SK-N-DZ (cell line): ENCODE data around the gene RNF144A.

ENCODE experiments used
- DNase-seq: peaks from one replicate; pipeline ENCODE4 v3.0.0-alpha.2; 2015; ENCODE audit warnings: low spot score

Gene RNF144A

DNA sequence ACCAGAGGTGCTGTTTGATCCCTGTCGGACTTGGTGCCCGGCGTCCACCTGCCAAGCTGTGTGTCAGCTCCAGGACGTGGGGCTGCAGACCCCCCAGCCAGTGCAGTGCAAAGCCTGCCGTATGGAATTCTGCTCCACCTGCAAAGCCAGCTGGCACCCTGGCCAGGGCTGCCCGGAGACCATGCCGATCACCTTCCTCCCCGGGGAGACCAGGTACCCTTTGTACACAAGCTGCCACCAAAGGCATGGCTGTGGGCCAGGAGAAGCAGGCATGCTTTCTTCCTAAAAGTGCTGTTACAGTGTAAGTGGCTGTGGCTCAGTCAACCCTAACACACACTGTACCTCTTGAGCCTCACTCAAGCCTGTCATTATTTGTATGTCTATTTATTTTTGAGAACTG is 103.3 kb downstream of the RNF144A start:
- DNase-seq, result no peak

DNA sequence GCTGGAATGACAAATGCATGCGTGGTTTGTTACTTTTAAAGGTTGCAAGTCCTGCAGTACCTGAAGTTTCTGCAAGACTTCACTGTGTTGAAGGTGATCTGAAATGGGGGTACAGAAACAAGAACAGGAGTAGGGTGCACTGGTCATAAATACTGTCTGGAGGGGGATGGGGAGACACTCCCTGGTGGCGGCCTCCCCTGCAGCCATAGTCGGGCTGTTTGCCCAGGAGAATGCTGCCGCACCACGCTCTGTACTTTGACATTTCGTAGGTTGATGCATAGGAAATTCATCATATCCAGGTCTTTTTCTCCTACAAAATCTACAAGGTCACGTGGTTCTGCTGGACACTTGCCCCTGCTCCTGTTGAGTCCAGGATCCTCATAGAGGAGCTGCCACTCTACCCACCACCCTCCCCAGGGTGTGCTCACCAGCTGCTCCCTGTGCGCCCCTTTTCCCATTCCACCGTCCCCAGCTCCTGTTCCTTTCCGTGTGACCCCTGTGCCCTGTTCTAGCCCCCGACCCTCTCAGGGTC is 103.8 kb downstream of the RNF144A start:
- no peak for DNase-seq

DNA sequence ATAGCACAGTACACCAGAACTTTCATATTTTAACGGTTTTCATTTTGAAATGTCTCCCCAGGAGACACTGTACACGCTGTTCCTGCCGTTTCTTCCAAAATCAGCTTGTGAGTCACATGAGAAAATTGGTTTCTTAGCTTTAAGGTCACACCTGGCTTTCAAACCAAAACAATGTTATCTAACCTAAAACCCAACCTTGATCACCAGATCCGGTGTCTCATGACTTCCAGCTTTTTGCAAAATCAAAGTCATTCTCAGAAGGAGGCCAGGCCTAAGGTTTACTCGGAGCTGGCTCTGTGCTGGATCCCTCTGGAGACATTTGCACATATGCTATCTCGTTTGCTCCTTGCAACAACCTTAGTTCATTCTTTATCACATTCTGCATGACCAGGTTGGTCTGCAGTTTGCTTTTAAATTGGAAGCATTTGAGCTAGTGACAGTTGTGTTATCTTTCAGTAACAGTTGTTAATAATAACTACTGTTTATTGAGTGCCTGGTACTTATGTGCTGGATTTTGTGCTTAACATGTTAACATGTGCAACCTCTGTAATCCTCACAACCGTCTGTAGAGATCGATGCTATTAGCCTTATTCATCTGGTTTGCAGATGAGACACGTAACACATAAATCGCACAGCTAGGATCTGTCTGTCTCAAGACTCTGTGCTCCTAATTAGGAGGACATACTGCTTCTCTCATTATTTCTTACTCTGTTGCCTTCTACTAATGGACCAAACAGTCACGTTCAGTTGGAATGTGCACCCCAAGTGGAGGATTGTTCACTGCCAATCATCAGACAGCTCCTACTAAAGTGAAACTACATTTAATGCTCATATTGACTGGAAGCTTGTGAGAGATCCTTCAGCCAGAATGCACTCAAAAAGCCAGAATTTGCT is 105.5 kb downstream of the RNF144A start:
- no peak for DNase-seq

DNA sequence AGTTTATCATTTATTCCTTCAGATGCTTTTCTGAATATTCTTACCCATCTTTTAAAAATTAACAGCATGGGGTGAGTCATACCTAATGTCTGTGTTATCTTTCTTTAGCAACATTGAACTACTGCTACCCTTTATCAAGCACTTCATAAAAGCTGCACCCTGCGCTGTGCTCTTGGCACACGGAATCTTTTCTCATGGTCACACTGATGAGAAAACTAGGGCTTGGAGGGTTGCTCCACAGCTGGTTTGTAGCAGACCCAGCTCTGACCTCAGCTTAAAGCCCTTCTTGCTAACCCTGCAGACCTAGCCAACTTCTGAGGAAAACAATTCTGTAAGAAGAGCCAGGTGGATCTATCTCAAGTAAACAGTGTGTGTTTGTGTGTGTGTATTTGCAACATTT is 106.3 kb downstream of the RNF144A start:
- no peak for DNase-seq

DNA sequence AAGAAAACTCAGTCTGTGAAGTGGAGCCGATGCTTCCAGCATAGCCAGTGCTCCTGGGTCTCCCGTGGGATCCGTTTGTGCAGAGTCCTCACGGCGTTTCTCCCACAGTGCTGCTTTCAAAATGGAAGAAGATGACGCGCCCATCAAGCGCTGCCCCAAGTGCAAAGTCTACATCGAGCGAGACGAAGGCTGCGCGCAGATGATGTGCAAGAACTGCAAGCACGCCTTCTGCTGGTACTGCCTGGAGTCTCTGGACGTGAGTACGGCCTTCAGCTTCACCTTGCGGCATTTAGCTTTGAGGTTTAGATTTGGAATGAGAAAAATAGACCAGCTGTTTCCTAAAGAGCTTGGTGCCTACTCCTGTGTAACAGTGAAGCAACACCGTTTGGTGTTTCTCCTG is 107.0 kb downstream of the RNF144A start:
- DNase-seq, result no peak

DNA sequence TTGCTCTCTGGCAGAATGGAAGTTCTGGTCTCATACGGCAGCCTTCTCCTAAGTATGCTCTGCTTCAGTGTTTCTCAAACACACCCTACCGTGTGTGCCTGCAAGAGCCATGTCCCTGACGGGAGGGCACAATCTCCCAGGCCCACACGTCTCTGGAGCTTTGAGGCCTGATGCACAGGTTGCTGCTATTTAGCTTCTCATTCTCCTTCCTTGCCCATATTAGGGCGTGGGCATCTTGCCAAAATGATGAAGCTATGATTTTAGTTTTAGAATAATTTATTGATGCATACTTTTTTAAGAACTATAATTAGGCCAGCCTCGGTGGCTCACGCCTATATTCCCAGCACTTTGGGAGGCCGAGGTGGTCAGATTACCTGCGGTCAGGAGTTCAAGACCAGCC is 107.9 kb downstream of the RNF144A start:
- DNase-seq, result no peak

DNA sequence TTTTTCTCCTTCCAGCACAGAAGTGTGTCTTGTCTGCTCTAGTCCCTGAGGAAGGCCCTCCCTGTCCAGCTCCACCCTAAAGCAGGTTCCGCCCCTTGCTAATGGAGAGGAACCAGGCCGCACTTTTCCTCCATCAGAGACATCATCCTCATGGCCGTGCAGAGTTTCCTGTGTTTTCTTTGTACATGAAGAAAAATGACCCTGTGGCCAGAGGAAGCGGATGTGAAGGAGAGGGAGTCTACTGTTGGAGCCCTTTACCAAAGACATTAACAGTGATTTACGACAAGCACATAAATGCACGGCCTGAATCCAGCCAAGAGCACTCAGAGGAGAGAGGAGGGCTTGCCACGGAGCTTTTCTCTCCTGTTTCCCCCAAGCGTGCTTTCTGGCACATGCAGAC is 109.5 kb downstream of the RNF144A start:
- DNase-seq, result no peak

DNA sequence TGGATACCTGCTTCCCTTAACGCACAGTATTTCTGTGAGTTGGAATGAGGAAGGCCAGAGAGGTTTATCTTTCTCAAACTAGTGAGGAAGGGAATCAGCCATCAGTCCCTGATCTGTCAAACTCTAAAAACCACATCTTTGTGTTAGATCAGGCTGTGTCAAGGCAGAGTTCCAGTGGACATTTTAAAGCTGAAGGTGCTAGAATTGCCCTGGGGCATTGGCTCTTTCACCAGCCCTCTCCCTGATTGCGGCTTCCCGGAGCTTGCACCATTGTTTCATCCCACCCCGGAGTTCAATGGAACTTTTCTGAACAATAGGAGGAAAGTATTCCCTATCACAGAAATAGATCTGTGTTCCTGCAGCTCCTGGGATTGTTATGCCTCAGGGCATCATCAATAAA is 110.2 kb downstream of the RNF144A start:
- DNase-seq, result no peak

DNA sequence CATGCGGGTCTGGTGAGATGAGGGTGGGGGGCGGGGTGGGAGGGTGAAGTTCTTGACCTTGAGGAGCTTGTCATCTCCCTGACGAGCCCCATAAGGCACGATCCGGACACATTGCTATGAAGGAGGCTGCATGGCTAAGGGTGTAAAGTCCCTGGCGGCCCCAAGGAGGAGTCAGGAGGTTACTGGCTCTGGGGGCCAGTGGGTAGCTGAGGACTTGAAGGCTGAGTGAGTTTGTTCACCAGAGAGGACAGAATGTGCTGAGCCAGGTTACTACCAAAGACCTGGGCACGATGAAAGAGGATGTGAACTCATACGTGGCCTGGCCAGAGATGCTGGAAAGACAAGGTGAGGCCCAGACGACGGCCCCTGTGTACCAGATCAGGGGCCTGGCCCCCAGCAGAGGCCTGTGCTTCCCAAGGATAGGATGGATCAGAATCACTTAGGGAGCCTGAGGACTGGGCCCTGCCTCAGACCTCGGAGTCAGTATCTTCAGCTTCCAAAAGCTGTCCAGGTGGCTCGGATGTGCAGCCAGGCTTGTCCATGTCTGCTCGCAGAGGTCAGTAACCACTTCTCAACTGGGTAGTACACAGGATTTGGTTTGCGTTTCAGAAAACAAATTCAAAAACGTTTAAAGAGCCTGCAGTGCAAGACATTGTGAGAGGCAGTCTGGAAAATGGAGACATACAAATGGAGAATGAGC is 110.9 kb downstream of the RNF144A start:
- DNase-seq, result no peak

DNA sequence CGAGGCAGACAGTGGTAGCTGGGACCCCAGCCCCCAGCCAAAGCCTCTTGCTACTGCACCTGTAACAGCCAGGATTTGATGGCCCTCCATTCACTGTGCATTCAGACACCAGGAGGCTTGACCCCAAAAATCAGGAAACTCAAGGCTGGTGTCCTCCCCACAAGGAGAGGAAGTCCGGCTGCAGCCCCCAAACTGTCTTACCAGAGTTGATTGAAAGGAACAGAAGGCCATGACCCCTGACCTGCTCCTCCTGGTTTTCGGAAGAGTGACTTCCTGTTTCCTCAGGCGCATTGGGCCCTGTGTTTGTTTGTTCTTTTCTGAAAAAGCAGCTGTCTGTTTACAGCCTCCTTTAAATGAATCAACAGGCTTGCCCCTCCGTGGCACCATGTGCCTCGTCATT is 111.6 kb downstream of the RNF144A start:
- no peak for DNase-seq

DNA sequence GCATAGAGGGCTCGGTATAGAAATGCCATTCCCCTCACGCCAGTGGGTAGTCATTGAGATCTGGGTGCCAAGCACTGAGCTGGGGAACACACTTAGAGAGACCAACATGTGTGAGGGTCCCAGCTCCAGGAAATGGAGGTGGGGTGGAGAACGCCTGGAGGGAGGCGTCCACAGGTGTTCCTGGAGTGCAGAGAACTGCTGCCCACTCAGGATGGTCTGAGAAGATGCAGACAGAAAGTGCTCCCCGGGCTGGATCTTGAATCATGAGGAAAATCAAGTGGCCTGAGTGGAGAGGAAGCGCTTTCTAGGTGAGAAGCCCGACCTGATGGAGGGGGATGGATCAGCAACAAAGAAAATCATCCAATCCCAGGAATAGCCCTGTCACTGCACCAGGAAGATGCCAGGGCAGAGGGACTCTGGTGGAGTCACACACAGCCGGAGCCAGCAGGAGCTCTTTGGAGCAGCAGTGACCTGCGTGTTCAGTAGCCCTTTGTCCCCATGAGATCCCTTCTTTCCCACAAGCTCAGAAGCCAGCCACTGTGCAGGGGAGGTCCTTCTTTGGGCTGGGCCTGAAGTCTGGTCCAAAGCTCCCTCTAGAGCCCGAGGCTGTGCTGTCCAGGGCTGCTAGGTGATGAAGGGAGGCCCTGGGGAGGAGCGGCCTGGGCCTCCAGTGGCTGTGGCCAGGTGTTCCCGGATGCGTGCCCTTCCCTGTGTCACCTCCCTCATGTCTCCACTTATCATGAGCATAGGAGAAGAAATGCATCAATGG is 112.3 kb downstream of the RNF144A start:
- no peak for DNase-seq

DNA sequence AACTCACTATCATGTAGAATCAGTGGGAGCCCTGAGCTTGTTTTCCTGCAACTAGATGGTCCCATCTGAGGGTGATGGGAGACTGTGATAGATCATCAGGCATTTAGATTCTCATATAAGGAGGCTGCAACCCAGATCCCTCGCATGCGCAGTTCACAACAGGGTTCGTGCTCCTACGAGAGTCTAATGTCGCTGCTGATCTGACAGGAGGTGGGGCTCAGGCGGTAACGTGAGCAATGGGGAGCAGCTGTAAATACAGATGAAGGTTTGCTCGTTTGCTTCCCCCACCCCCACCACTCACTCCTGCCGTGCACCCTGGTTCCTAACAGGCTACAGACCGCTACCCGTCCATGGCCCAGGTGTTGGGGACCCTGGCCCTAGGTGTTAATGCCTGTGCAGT is 113.6 kb downstream of the RNF144A start:
- DNase-seq, result no peak

DNA sequence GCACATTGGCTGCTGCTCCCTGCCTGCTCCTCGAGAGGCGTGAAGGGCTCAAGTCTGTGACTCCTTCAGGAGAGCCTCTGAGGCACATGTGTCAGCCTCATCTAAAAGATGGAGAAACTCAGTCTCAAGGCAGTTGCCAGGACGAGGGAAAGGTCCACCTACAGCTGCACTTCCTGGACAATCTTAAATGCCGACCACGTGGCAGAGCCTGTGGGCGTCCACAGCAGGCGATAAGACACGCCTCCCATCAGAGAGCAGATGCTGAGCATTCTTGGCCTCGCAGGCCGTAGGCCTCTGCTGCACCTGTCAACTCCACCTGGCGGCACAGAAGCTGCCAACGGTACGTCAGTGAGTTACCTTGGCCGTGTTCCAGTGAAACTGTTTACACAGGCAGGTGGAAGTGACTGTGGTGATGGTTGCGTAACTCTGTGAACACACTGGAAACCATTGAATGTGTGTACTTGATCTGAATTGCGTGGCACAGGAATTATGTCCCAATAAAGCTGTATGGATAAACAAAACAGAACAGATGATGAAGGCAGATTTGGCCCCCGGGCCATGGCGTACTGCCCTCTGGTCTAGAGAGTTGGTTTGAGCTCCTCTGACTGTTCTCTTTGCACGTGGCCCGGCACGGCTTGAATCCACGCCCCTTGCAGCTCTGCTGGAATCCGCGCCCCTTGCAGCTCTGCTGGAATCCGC is 114.5 kb downstream of the RNF144A start:
- DNase-seq, result no peak

DNA sequence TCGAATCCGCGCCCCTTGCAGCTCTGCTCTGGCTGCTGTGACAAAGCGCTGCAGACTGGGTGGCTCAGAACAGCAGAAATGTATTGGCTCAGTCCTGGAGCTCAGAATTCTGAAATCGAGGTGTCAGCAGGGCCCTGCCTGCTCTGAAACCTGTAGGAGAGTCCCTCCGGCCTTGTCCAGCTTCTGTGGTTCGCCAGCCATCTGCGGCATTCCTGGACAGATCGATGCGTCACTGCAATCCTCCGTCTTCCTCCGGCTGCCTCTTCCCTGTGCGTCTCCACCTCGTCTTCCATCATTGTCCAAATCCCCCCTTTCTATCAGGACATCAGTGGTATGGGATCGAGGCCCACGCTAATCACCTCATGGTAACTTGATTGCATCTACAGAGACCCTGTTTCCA is 115.2 kb downstream of the RNF144A start:
- no peak for DNase-seq

DNA sequence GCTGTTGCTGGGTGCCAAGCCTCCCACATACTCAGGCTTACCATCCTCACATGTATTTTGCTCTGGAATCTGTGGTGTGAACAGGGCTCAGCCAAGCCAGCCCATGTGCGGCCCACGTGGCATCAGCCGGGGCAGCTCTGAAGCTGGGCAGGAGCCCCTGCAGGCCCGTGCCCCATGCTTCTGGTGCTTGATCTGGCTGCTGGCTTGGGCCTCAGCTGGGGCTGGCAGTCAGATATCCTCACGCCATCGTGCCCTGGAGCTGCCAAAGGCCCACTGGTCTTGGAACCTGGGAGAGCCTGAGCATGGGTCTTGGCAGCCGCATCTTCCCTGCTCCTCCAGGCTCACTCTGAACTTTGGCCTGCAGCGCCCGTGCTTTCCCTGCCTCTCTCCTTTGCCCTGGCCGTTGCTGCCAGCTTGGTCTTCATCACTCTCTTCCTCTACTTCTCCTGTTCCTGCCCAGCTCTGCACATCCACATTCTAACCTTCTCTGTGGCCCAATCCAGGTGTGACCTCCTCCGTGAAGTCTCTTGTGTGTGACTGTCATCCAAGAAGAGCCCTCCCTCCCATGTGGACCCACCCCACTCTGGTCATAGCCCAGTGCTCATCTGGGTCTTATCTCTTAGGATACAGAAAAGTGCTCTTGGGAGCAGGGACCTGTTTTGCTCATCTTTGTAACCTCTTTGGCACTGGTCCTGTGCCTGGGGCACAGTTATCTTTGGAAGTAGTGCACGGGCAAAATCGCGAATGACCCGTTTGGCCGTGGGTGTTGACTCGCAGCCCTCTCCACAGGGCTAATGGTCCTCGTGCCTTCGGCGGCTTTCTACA is 116.1 kb downstream of the RNF144A start:
- no peak for DNase-seq

DNA sequence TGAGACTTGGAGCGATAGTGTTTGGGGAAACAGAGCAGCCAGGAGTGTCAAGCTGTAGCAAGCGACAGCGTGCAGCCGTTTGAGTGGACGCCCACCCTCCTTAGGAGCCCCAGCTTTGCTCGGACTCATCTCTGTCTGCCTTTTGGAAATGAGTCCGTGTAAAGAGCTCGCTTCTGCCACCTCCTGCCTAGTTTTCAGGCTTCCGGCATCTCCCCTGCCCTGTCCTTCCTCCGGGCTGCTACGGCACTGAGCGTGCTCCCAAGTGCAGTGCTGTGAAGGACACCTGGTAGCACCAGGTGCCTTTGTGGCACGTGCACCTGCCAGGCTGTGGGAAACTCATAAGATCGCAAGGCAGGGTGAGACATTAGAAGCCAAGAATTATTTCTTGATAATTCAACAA is 117.1 kb downstream of the RNF144A start:
- DNase-seq, result no peak

DNA sequence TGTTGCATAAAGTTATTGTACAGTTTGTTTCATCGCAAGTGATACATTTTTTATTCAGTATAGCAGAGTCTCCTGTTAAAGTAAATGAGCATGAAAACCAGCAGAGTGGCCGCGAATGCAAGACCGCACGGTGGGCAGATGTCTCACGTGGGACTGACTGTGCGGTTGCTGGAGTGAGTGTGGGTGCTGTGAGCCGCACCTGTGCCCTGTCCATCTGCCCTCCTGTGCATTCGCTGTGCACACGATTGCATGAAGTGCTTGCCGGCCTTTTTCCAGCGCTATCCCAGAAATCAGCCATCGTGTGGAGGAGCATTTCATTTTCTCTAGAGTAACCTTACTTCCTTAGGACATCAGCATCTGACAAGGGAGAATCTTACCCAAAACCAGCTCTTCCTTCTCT is 118.7 kb downstream of the RNF144A start:
- no peak for DNase-seq

DNA sequence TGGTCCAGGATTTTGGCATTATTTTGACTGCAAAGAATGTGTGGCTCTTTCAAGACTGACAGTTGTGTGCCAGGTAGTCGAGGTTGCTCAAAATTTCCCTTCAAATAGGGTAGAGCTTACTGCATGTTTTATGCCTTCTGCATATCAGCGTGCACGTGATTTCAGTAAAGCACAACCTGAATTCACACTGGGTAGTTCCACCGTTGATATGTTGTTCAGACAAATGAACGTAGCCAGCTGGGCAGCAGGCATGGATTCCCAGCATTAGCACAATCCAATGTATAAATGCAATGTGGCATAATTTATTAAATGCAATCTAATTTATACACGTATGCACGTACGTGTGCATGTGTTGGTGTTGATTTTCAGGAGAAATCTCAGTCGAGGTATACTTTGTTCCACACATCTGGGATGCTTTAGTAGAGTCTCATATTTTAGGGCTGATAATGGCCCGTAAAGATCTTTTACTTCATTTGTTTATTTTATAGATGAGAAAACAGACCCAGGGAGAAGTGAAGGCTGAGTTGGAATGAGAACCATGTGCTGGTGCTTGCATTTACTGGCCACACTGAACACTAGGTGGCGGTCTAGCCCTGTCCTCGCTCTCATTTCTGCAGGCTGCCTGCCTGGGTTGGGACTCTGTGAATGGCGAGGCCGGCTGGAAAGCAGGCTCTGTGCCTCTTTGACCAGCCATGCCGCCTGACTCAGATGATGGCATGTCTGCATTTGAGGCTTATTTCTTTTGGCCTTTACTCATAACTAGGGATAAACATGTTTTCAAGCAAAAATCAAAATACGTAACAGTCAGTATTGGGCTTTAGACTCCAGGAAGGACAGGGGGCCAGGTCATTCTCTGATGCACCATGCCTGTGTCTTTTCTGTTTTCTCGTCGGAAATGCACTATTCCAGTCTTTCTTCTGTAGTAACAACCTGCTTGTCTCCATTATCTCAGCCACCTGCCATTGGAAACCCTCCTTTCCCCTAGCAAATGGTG is 120.4 kb downstream of the RNF144A start:
- DNase-seq, result peak; percentile 72

DNA sequence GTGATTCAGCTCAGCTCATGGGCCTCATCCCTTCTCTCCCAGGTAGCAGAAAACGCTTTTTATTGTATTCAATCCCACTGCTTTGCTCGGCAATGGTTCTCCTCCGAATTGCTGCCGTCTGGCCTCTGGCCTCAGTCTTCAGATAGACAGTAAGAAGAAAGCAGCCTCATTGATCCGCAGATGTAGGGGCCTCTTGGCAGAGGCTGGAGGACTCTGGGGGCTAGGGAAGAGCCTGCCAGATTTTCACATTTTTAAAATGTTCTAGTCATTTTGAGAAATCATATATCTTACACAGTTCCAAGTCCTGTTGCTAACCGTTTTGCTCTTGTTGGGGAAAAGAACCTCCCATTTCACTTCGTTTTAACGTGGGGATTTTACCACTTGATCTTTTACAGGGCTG is 123.3 kb downstream of the RNF144A start:
- no peak for DNase-seq
